Measurements from ENCODE around the gene CCDC167.
"Not testable (repeated sequence)": the region's sequence is repeated elsewhere in the genome, so short reads cannot be mapped to it uniquely, and the experiment has no call there.

The CCDC167 gene

GRCh38 chr6:37473364-37474095 lies 26.2 kb downstream of the CCDC167 start:
- no peak for DNase-seq (ENCODE audit: low spot score)

GRCh38 chr6:37467718-37468117 lies 32.0 kb downstream of the CCDC167 start:
- no peak for DNase-seq (ENCODE audit: low spot score)

GRCh38 chr6:37463110-37463509 lies 36.6 kb downstream of the CCDC167 start:
- DNase-seq (ENCODE audit: low spot score): no peak

- DNase-seq (ENCODE audit: low spot score): no peak
Observed at GRCh38 chr6:37460805-37461204, 38.9 kb downstream of the CCDC167 start.

- DNase-seq (ENCODE audit: low spot score): no peak
Observed at GRCh38 chr6:37459981-37460800, 39.5 kb downstream of the CCDC167 start.

- no peak for DNase-seq (ENCODE audit: low spot score)
Observed at GRCh38 chr6:37456816-37457560, 42.7 kb downstream of the CCDC167 start.

GRCh38 chr6:37456126-37456525 lies 43.6 kb downstream of the CCDC167 start:
- peak; percentile 42 for DNase-seq (ENCODE audit: low spot score)

- DNase-seq (ENCODE audit: low spot score): no peak
Observed at GRCh38 chr6:37454420-37455140, 45.1 kb downstream of the CCDC167 start.

- no peak for DNase-seq (ENCODE audit: low spot score)
Observed at GRCh38 chr6:37452522-37452921, 47.2 kb downstream of the CCDC167 start.

GRCh38 chr6:37451441-37452193 lies 48.1 kb downstream of the CCDC167 start:
- no peak for DNase-seq (ENCODE audit: low spot score)

- no peak for DNase-seq (ENCODE audit: low spot score)
Observed at GRCh38 chr6:37449984-37450383, 49.7 kb downstream of the CCDC167 start.

GRCh38 chr6:37443216-37443542 lies 56.5 kb downstream of the CCDC167 start:
- DNase-seq (ENCODE audit: low spot score): not testable (repeated sequence)

- no peak for DNase-seq (ENCODE audit: low spot score)
Observed at GRCh38 chr6:37442416-37443215, 57.1 kb downstream of the CCDC167 start.

- DNase-seq (ENCODE audit: low spot score): no peak
Observed at GRCh38 chr6:37441651-37442050, 58.0 kb downstream of the CCDC167 start.

- DNase-seq (ENCODE audit: low spot score): no peak
Observed at GRCh38 chr6:37438930-37439329, 60.8 kb downstream of the CCDC167 start.

- no peak for DNase-seq (ENCODE audit: low spot score)
Observed at GRCh38 chr6:37435816-37436215, 63.9 kb downstream of the CCDC167 start.

GRCh38 chr6:37435373-37435772 lies 64.3 kb downstream of the CCDC167 start:
- DNase-seq (ENCODE audit: low spot score): no peak

- peak; percentile 52 for DNase-seq (ENCODE audit: low spot score)
Observed at GRCh38 chr6:37433657-37434271, 65.9 kb downstream of the CCDC167 start.

All from RKO (cell line).